GM12878 (cell line): ENCODE results near the gene DYNLT4. TPM values are rescaled to one million over a fixed set of nuclear protein-coding genes. Genes with fewer than 3 reads are reported as not detected.

Experiments used
- ASH2L ChIP-seq: fragments of 300-600, 200-600 bp; sonication (generic); IDR thresholded peaks from 2 replicates; pipeline ENCODE4 v1.6.1; 2017; ENCODE audit warnings: low read depth, mild to moderate bottlenecking, borderline replicate concordance
- RCOR1 ChIP-seq: conservative IDR thresholded peaks from 2 replicates; pipeline ENCODE4 v1.6.1; 2012; ENCODE audit warnings: low read depth, low read length, improper control_type of control experiment
- SUZ12 ChIP-seq: fragments of 200-600 bp; sonication (generic); IDR thresholded peaks from one replicate; pipeline ENCODE4 v1.6.1; 2018; ENCODE audit warnings: antibody characterized with exemption, mild to moderate bottlenecking; ENCODE audit not compliant: unreplicated experiment
- polyA plus RNA-seq, 11 experiments: library from polyadenylated mRNA; depleted of rRNA in 4 of 11; unstranded in 6 of 11; stranded (reverse) in 5 of 11; fragments of >200 nt; fragmentation: Nextera tagmentation in 4 of 11; fragmentation: Illumina TruSeq in 1 of 11; extraction: Ambion mirVana in 4 of 11; extraction: Trizol in 1 of 11; gene quantifications; 1 replicate in 1 of 11; 2 replicates in 10 of 11; pipeline versions ENCODE4 v1.2.1 to v1.2.3, GENCODE V29; 2011 to 2016; ENCODE audit warnings: inconsistent platforms in 2 of 11, missing spikeins in 2 of 11, low read depth in 1 of 11
- total RNA-seq, 4 experiments: library from RNA; depleted of rRNA in 3 of 4; stranded (reverse); fragments of >200 nt in 3 of 4; fragmentation: Illumina TruSeq in 1 of 4; extraction: Trizol in 1 of 4; gene quantifications; 2 replicates each; pipeline versions ENCODE4 v1.2.1 to v1.2.3, GENCODE V29; 2013 to 2021
- TF ChIP-seq, protein P1 (sequence below): IDR thresholded peaks from 2 replicates; pipeline ENCODE4 v1.6.1; 2011; ENCODE audit warnings: mild to moderate bottlenecking, low read depth, low read length, moderate library complexity; ENCODE audit not compliant: insufficient replicate concordance
- TF ChIP-seq, protein P2 (sequence below): fragments of 450-650 bp; IDR thresholded peaks from 2 replicates; pipeline ENCODE4 v1.6.1; 2017; ENCODE audit warnings: antibody characterized with exemption, mild to moderate bottlenecking, moderate library complexity
- TF ChIP-seq, protein P3 (sequence below): fragments of 450-650 bp; IDR thresholded peaks from 2 replicates; pipeline ENCODE4 v1.6.1; 2017; ENCODE audit warnings: mild to moderate bottlenecking, moderate library complexity
- TF ChIP-seq, protein P4 (sequence below): IDR thresholded peaks from 2 replicates; pipeline ENCODE4 v1.6.1; 2012; ENCODE audit warnings: low read length, inconsistent platforms

DYNLT4 gene
- total and polyA plus RNA-seq, 10 of the 15 experiments (the other 5 are each of a cell fraction or from before 2014, with no cell fraction given): 0.23 to 0.28 TPM; not detected in 8

DNA sequence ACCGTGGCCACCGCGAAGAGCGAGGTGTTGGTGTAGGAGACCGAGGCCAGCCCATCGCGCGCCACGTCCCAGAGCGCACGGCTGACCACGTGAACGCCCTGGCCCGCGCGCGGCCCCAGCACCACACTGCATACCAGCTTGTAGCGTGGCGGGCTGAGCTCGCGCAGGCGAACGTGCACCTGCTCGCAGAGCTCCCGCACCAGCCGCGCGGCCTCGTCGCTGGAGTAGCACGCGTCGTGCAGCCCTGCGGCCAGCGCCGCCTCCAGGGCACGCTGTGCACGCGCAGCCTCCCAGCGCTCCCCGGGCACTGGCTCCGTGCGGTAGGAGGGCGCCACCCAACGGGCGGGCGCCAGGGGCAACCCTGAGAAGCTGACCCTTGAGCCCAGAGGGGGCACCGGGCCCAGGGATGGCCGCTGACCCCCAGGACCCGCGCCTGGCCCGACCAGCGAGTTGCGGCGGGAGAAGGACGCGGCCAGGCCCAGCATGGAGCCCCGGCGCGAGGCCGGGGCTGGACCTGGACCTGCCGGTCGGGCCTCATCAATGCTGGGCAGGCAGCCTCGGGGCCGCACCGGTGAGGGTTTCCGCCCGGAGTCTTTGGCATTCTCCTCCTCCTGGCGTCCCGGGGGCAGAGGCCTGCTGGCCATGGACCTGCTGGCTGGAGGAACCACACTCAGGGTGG is 987 bp downstream of the DYNLT4 start (continued):
- no peak for TF ChIP-seq ASH2L
- TF ChIP-seq, protein P1, sequence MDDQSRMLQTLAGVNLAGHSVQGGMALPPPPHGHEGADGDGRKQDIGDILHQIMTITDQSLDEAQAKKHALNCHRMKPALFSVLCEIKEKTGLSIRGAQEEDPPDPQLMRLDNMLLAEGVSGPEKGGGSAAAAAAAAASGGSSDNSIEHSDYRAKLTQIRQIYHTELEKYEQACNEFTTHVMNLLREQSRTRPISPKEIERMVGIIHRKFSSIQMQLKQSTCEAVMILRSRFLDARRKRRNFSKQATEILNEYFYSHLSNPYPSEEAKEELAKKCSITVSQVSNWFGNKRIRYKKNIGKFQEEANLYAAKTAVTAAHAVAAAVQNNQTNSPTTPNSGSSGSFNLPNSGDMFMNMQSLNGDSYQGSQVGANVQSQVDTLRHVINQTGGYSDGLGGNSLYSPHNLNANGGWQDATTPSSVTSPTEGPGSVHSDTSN: no peak
- TF ChIP-seq, protein P2, sequence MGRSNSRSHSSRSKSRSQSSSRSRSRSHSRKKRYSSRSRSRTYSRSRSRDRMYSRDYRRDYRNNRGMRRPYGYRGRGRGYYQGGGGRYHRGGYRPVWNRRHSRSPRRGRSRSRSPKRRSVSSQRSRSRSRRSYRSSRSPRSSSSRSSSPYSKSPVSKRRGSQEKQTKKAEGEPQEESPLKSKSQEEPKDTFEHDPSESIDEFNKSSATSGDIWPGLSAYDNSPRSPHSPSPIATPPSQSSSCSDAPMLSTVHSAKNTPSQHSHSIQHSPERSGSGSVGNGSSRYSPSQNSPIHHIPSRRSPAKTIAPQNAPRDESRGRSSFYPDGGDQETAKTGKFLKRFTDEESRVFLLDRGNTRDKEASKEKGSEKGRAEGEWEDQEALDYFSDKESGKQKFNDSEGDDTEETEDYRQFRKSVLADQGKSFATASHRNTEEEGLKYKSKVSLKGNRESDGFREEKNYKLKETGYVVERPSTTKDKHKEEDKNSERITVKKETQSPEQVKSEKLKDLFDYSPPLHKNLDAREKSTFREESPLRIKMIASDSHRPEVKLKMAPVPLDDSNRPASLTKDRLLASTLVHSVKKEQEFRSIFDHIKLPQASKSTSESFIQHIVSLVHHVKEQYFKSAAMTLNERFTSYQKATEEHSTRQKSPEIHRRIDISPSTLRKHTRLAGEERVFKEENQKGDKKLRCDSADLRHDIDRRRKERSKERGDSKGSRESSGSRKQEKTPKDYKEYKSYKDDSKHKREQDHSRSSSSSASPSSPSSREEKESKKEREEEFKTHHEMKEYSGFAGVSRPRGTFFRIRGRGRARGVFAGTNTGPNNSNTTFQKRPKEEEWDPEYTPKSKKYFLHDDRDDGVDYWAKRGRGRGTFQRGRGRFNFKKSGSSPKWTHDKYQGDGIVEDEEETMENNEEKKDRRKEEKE: no peak
- TF ChIP-seq, protein P3, sequence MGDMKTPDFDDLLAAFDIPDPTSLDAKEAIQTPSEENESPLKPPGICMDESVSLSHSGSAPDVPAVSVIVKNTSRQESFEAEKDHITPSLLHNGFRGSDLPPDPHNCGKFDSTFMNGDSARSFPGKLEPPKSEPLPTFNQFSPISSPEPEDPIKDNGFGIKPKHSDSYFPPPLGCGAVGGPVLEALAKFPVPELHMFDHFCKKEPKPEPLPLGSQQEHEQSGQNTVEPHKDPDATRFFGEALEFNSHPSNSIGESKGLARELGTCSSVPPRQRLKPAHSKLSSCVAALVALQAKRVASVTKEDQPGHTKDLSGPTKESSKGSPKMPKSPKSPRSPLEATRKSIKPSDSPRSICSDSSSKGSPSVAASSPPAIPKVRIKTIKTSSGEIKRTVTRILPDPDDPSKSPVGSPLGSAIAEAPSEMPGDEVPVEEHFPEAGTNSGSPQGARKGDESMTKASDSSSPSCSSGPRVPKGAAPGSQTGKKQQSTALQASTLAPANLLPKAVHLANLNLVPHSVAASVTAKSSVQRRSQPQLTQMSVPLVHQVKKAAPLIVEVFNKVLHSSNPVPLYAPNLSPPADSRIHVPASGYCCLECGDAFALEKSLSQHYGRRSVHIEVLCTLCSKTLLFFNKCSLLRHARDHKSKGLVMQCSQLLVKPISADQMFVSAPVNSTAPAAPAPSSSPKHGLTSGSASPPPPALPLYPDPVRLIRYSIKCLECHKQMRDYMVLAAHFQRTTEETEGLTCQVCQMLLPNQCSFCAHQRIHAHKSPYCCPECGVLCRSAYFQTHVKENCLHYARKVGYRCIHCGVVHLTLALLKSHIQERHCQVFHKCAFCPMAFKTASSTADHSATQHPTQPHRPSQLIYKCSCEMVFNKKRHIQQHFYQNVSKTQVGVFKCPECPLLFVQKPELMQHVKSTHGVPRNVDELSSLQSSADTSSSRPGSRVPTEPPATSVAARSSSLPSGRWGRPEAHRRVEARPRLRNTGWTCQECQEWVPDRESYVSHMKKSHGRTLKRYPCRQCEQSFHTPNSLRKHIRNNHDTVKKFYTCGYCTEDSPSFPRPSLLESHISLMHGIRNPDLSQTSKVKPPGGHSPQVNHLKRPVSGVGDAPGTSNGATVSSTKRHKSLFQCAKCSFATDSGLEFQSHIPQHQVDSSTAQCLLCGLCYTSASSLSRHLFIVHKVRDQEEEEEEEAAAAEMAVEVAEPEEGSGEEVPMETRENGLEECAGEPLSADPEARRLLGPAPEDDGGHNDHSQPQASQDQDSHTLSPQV: no peak
- no peak for TF ChIP-seq RCOR1
- TF ChIP-seq, protein P4, sequence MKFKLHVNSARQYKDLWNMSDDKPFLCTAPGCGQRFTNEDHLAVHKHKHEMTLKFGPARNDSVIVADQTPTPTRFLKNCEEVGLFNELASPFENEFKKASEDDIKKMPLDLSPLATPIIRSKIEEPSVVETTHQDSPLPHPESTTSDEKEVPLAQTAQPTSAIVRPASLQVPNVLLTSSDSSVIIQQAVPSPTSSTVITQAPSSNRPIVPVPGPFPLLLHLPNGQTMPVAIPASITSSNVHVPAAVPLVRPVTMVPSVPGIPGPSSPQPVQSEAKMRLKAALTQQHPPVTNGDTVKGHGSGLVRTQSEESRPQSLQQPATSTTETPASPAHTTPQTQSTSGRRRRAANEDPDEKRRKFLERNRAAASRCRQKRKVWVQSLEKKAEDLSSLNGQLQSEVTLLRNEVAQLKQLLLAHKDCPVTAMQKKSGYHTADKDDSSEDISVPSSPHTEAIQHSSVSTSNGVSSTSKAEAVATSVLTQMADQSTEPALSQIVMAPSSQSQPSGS: no peak
- TF ChIP-seq SUZ12: no peak
